HG03139 (cell line): ENCODE data around the gene ICA1.

Source experiments
- ATAC-seq: cut with Tn5 transposase; IDR thresholded peaks from one replicate; pipeline ENCODE4 v1.9.1; 2021; ENCODE audit not compliant: unreplicated experiment

The ICA1 gene

DNA sequence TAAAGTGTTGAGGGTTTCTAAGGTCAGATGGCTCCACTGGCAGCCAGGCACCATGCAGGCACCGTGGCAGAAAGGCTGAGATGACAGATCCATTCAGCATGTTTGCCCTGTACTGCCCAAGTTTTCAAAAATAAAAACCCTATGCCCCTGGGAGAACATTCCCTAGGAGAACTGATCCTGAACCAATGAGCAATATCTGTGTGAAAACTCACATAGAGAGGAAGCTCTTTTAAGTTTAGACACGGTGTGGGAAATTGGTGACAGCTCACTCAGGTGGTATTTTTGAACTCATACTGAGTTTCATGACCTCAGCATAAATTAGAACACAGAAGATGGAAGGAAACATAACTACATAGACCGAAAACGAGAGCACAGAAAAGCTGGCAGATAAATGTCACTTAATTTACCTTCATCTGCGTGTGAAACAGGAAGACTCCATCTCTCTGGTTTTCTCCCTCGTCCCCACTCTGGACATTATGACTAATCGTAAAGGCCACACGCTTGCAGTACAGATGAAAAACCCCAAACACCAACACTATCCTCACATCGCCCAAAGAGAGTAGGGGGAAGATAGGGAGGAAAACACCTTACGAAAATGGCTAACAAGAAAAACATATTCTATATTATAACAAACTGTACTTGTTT, 127.8 kb downstream of the ICA1 start:
- peak; percentile 56 for ATAC-seq

DNA sequence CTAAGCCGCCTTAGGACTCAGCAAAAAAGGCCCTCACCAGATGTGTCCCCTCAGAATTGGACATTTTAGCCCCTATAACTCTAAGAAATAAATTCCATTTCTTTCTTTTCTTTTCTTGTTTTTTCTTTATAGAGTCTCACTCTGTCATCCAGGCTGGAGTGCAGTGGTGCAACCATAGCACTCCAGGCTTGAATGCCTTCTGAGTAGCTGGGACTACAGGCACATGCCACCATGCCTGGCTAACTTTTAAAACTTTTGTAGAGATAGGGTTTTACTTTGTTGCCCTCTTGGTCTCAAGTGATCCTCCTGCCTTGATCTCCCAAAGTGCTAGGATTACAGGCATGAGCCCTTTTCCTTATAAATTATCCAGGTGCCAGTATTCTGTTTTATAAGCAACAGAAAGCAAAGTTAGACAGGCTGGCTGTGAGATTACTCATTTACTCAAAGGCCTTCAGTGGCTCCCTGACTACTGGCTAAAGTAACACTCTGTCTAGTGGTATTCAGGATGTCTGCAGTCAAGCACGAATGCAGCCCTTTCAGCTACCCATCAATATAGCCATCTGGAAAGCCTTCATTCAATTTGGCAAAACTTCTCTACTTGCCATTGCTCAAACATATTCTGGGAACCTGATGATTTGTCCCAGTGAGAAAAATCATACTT, 128.6 kb downstream of the ICA1 start:
- ATAC-seq = peak; percentile 40

DNA sequence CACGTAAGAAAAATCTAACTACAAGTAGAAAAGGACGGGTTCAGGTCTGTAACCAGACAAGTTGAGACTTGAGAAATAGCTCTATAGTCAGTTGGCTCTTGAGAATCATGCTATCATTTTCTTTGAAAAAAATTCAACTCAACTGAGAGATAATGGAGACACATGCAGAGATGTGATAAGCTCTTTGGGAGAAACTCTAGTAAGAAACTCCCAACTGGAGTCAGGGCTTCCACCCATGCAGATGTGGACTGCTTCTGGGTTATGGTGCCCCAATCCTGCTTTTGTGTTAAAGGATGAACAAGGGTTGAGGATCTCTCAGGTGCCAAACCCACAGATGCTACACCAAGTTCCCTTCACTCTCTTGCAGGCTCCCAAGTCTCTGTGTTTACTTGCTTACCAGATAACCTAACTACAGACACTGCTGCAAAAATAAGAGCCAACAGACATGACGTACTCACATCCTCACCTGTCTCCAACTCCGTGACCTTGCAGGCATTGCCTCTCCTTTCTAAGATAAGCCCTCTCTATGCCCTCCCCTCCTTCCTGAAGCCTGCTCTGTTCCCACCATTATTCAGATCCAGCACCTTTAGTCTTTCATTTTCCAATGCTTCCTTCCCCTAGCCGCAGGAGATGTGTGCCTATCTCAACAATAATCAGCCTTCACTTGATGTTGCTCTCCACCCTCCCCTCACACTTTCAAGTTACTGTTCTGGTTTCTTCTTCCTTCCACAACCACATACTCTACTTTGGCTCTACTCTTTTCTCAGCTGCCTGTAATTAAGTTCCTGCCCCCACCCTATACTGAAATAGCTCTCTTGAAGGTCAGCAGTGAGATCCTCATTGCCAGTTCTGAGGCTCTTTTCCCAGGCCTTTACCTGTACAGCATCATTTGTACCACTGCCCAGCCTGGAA, 130.0 kb downstream of the ICA1 start:
- peak; percentile 42 for ATAC-seq

DNA sequence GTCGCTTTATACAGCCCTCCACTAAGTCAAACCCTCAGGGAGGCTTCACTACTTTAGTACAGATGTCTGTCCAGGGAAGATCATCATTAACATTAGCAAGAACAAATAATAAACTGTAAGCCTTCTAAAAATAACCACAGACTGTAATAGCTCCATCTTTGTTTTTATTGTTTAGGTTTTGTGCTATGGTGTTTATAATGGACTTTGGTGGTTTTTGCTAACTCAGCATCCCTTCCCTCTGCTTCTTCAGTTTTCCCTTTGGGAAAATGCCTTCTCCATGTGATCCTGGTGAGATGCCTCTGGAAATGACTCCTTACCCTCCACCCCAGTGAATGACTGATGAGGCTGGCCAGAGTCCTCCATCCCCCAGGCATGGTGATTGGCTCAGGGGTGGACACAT, 131.3 kb downstream of the ICA1 start:
- ATAC-seq = no peak

DNA sequence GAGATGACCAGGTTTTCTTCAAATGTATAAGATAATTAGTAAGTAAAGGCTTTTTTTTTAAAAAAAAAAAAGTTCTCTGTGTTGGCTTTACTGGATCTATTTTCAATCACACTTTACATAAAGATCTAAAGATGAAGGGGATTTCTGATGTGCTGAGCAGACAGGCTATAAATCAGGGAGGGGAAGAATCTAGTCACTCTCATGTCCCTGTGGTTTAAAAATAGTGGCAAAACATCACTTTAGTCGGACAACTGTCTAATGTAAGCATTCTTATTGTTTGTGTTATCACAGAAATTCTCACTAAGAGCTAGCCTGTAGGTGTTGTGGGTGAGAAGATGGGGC, 132.7 kb downstream of the ICA1 start:
- no peak for ATAC-seq

DNA sequence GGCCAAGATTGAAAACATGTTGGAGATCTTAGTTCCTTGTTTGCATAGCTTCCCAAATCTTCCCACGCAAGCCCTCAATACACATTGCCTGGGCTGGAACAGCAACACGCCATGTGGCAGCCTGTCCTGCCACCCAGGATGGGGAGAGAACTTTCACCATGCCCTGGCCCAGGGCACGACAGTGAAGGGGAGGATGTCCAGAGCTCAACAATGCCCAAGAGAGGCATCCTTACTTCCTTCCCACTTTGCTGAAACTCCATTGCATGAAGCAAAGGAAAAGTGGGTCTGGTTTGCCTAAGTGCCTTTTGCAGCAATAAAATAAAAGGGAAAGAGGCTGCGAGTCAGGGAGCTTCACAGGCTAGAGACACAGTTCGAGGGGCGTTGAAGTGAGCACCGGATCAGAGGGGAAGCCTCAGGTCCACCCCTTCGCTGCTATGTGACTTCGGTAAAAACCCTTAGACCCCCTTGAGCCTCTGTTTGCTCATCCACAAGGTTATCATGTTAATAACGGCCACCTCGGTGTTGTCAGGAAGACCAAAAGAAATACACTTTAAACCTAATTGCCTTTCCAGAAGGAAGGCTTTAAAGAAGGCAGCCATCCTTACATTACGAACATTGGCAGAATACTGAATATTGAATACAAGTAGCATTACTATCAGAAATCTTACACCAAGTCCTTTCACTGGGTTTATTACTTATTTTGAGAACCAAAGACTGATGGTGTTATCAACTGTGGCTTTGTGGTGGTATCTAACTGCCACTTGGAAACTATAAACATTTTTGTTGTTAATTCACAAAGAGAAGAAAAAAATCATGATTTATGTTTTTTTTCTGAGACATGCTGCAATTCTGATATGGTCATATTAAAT, 133.3 kb downstream of the ICA1 start:
- ATAC-seq = no peak

DNA sequence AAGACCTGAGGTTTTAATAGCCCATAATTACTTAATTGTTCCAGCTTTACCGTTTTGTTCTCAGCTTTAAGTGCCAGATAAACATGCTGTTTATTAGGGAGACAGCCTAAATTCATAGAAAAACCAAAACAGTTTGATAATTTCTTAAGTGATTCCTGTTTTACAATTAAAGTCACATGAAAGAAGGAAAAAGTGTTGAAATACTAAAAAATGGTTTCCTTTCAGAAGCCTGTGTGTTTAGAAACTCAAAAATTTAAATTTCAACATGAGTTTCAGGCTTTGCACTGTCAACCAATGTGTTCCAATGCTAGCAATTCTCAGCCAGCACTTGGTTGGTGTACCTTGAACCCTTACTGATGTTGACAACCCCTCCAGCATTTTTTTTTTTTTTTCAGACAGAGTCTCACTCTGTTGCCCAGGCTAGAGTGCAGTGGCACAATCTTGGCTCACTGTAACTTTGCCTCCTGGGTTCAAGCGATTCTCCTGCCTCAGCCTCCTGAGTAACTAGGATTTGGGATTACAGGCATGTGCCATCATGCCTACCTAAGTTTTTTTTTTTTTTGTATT, 135.3 kb downstream of the ICA1 start:
- no peak for ATAC-seq

DNA sequence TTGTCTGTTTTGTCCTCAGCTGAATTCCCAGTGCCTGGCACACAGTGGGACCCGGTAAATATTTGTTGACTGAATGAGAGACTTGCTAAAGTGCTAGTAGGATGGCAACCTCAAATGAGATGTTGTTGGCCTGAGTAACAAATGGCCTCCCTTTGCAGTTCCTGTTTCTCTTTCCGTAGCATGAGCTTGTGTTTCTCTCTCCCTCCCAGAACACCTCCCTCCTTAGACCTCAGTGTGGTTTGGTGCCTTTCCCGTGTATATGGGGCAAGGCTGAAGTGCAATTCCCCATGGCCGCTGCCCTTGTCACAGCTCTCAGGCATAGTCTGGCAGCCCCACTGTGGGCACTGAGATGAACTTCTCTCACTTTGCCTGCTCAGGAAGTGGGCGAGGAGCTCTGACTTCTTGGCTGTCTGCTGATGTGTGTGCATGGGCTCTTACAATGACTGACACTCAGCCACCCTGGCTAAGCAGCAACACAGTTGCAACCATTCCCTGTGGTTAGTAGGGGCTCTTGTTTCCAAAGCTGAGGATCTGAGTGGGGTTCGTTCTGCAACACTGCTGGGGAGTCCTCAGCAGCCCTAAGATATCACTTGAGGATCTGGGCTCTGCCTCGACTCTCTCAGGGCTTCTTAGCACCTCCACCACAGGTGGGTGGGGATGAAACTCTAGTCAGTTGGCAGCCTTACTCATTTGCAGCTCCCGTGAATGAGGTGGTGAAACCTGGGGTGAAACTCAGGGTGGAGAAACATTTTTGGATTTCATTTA, 136.1 kb downstream of the ICA1 start:
- peak; percentile 78 for ATAC-seq

DNA sequence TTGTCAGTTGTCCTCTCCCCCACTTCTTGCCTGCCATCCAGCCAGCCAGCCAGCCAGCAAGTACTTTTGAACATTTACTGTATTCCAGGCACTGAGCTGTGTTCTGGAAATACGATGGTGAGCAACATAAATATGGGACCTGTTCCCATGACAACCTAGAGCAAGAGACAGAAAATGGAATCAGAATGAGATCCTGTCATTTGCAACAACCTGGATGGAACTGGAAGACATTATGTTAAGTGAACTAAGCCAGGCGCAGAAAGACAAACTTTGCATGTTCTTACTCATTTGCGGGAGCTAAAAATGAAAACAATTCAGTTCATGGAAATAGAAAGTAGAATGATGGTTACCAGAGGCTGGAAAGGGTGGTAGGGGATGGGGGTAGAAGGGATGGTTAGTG, 140.7 kb downstream of the ICA1 start:
- ATAC-seq = no peak

DNA sequence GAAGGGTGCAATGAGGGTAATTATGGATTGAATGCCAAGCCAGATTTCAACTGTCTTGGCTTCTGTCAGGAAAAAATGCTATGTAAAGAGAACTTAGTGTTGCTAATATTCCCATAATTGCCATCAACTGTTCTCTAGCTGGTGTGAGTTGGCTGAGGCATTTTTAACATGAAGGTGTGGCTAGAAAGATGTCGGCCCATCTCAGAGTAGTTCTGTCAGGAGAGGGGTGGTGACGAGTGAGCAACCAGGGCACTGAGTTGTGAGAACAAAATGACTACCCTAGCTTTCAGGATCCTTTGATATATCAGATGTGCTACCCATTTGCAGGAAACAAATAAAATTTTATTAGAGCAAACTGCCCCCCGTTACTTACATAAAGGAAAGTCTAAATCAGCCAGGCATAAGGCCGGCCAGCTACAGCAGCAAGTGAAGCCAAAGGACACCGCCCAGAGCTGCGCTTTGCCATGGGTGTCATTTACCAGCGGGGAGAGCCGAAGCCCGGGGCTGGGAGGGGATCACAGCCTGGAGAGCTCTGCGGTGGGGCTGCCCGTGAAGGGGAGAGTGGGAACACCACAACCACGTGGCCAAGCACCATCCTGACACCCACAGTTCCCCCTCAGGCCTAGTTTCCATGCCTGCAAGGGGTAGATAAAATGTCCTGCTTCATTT, 141.4 kb downstream of the ICA1 start:
- ATAC-seq = no peak

DNA sequence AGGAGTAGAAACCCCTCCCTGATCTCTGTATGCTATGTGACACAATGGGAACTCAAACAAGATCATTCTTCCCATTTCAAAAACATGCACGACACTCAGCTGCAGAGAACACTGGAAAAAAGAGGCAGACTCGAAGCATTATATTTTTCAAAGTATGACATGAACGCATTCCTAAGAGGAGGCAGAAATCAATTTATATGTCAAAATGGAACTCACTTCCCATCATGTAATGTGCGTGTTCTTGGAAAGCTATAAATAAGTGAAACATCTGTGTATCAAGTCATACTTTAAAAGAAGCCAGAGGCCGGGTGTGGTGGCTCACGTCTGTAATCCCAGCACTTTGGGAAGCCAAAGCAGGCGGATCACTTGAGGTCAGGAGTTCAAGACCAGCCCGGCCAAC, 142.7 kb downstream of the ICA1 start:
- ATAC-seq = no peak

DNA sequence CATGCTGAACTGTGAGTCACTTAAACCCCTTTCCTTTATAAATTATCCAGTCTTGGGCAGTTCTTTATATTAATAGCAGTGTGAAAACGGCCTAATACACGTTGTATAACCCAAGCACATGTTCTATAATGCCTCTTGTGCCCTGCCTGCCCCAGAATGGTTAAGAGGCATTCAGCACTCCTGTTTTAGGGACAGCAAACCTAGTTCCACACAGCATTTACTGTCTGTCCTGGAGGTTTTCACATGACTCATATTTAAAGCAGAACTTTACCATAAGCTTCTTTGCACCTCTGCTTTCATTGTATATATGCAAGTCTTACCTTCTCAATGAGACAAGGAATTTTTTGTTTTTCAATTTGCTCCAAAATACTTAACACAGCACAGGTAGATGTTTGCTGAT, 144.8 kb downstream of the ICA1 start:
- ATAC-seq = no peak

DNA sequence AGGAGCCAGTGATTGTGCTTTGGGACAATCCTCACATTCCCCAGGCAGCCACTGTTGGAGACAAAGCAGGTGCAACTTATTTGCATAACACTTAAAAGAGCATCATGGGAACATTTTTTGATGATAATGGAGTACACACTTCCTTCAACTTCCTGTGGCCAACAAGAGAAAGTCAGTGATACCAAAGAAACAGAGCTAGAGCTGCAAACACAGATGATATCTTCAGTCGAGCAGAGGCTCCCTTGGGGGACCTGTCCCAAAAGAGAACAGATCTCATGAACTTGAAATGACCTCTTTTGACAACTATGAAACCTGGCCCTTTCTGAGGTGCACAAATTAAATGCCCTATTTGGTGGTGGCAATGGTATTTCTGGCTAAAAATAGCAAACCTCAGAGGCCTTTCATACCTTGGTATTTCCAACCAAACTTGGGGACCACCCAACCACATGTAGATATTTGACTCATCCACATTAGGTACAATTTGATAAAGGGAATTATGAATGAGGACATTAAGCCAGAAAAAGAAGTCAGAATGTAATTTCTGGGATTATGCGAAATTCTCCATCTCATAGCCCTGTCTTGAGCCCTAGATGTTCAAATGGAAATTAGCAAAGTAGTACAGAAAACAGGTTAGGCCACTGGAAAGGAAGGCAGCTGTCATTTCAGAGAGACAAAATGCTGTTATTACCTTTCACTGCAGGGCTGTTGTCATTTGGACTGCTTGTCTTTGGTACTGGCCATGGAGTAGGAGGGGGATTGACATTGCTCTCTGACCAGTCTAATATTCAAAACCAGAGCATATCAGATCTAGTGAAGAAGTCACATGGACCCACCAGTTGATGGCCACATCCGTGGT, 146.2 kb downstream of the ICA1 start:
- peak; percentile 94 for ATAC-seq

DNA sequence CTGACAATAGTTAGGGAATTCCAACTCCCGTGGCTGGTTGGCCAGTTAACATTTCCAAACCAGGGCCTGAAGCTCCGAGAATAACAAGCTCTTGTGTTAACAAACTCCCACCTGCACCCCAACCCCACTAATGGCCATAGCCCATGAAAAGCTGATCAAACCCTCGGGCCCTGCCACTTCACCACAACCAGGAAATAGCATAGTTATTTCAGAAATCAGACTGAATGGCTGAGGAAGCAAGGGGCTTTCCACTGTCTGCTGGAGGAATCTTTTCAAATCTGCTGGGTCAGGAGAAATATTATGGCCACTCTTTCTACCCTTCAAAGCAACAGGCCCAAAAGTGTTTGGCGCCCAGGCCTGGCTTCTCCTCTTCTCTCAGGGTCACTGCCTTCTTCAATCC, 147.8 kb downstream of the ICA1 start:
- no peak for ATAC-seq

DNA sequence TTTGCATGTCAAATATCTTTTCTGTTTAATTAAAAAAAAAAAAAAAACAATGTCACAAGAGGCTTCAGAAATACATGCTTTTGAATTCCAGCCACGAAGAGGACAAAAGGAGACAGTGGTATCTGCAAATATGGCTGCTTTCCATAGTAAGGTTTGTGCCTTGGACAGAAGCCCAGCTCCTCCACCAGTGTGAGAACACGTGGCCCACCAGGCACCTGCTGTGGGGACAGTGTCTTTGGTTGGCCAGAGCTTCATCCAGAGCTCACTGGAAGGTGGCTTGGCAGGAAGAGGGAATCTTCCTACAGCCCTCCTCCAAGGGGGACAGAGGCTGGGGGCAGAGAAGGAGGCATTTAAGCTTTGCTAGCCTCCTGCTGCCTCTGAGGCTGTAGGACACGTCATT, 148.8 kb downstream of the ICA1 start:
- no peak for ATAC-seq

DNA sequence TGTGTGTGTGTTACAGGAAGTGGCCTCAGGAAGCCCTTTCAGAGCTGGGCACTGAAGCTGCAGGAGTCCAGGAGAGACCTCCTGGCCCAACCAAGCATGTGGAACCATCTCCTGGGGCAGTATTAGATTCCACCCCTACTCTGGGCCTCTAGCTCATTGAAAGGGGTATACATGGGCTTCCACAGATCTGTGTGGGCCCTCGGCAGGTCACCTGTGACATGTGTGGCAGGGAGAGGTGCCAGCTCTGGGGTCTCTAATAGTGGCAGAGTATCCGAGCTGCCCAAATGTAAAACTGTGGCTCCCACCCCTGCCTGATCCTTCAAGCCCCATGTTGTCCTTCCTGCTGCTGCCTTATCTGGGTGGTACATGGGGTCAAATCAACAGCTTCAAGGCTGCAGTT, 149.3 kb downstream of the ICA1 start:
- ATAC-seq = no peak

DNA sequence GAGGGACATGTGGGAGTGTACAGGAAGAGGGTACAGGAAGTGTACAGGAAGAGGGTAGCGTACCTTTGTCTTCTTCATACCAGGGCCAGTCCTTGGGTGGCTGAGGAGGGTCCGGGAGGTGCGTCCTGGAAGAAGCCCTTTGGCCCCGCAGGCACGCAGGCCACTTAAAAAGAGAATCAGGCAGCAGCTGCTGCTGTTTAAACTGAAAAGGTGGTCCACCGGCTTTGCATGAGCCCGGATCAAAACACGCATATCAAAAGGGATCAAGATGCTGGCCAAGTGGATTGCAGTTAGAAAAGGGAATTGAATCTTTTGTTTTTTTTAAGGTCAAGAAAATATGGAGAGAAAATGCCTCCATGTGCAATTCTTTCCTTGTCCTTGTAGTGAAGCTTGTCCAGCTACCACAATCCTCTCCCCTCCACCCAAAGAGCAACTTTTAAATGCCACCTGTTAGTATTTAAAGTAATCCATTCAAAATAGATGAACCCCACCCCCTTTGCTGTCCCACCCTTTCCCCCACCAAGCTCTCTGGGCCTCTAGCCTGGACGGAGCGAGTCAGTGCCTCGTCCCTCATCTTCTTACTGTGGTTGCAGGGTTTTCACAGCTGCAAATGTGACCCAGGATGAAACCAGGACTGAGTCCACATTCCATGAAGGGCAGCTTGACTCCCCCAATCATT, 150.5 kb downstream of the ICA1 start:
- ATAC-seq = no peak
